Mesodermal cell (in vitro differentiated cells): Measurements from ENCODE around the gene AFMID.

Experiments used
- H3K27ac ChIP-seq: 2 replicates; pipeline ENCODE4 v1.7.0; 2013; ENCODE audit warnings: mild to moderate bottlenecking, low read depth, low read length, moderate library complexity; ENCODE audit not compliant: severe bottlenecking
- H3K36me3 ChIP-seq: 2 replicates; pipeline ENCODE4 v1.7.1; 2013; ENCODE audit warnings: mild to moderate bottlenecking, low read length, moderate library complexity; ENCODE audit not compliant: control insufficient read depth, insufficient read depth
- H3K4me1 ChIP-seq: one replicate; pipeline ENCODE4 v1.7.1; 2013; ENCODE audit warnings: mild to moderate bottlenecking, low read length; ENCODE audit not compliant: insufficient read depth, control insufficient read depth, poor library complexity, severe bottlenecking
- H3K4me3 ChIP-seq: 2 replicates; pipeline ENCODE4 v1.7.0; 2013; ENCODE audit warnings: low read length, control low read depth, mild to moderate bottlenecking; ENCODE audit not compliant: insufficient read depth, poor library complexity, severe bottlenecking; ENCODE audit errors: extremely low read depth
- H3K9me3 ChIP-seq: 2 replicates; pipeline ENCODE4 v1.7.1; 2013; ENCODE audit warnings: mild to moderate bottlenecking, low read length, moderate library complexity; ENCODE audit not compliant: control insufficient read depth
- WGBS, 2 experiments: methylation state at CpG; one replicate each; pipeline ENCODE4 v1.1.5; 2013; ENCODE audit warnings: missing lambda C conversion rate in 2 of 2; ENCODE audit not compliant: insufficient coverage in 2 of 2; 5-methylcytosine and 5-hydroxymethylcytosine counted together

The AFMID gene

DNA sequence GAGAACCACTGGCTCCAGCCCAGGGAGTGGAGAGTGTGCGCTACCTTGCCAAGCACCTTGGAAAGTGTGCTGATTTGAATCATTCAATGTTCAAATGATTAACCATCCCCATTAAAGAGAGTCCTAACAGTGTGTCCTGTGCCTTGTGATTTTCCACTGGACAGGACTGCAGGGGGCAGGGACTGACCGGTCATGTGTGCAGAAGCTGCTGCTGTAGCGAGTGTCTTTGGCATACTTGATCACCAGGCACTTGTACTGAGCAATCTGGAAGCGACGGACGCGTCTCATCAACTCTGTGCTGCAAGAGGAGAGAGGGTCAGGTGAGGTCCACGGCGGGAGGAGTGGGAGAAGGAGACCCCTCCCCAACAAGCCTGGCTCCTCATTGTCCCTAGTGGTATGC, 2.3 kb upstream of the AFMID start:
- H3K9me3 ChIP-seq: no peaks in the 10 kb centered on the region
- peaks cover 23% of the 10 kb centered on the region for H3K4me1 ChIP-seq
- H3K27ac ChIP-seq: no peak overlapping the region
- peak overlapping the region; percentile 16 for H3K4me3 ChIP-seq
- 87 to 95% methylated on average over 3 to 4 of the region's 9 CpGs for WGBS, 2 experiments
- H3K36me3 ChIP-seq: peaks cover 61% of the 10 kb centered on the region

DNA sequence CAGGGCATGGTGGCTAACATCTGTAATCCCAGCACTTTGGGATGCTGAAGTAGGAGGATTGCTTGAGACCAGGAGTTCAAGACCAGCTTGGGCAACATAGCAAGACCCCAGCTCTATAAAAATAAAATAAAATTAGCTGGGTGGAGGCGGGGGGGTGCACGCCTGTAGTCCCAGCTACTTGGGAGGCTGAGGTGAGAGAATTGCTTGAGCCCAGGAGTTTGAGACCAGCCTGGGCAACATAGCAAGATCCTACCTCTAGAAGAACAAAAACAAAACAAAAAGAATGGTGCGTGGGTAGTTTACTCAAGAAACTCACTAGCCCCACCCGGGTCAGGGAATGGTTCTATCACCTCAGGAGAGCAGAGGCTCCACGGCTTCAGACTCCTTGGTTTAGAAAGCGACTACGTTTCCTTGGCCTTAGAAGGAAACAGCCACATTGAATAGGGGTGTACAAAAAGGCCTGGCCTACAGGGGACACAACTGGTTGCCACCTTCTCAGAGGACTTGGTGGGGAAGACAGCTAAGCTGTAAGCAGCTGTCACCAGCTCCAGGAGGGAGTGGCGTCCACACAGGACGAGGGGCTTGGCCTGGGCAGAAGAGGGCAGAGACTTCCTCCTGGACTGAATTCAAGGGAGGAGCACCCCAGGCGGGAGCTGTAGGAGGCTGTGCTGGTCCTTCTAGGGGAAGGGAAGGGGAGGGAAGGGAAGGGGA, 1.0 kb upstream of the AFMID start:
- WGBS, 2 experiments: 59 to 88% methylated on average over 3 to 7 of the region's 10 CpGs
- H3K27ac ChIP-seq: no peak overlapping the region
- H3K4me1 ChIP-seq: peaks cover 23% of the 10 kb centered on the region
- H3K4me3 ChIP-seq: peak overlapping the region; percentile 69
- peaks cover 59% of the 10 kb centered on the region for H3K36me3 ChIP-seq
- H3K9me3 ChIP-seq: no peaks in the 10 kb centered on the region

DNA sequence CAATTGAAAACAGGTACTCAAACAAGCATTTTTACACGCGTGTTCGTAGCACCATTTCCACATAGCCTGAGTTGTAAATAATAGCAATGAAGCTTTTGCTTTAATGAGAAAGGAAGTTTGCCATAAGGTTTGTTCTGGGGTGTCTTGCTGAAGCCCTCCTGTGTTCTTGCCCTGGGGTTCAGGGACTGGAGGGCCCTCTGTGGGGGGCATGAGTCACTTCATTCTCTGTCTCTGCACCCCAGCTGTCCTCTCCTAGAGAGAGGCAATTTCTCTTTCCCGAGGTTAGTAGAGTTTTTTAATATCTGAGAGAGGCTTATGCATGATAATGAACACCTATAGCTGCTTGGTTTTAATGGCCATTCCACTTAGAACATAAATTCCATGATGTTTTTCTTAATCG, 9.6 kb downstream of the AFMID start:
- Histone ChIP-seq H3K36me3 (peaks cover 59% of the 10 kb centered on the region), H3K9me3 (no peaks in the 10 kb centered on the region), H3K27ac (no peak overlapping the region), H3K4me1 (no peaks in the 10 kb centered on the region), H3K4me3 (no peak overlapping the region)
- 93% methylated on average over 3 of the region's 5 CpGs; no CpG with 5 or more reads in 1 of the 2 experiments for WGBS, 2 experiments

DNA sequence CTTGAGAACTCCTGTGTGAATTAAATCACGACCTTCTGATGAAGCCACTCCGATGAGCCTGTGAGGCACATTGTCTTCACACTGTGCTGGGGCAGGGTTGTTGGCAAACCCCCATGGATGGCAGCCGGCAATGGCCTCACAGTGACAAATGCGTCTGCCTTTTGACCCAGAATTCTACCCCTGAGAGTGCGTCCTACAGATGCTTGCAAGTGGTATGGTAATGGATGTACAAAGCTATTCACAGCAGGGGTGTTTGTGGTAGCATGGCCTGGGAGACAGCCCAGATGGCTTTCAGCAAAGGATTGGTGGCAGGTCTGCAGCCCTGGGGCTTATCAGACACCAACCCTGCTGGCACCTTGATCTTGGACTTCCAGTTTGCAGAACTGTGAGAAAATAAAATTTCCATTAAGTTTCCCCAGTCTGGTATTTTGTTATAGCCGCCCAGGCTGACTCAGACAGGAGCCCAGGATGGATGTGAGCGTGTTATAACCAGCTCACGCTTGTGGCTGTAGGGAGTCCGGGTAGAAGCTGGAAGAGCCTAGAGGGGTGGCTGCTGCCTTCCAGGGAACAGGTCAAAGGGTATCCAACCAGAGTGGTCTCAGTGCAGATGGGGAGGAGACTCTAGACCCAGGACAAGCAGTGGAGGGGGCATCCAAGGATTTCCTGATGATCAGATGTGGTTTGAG, 10.1 kb downstream of the AFMID start:
- H3K4me3 ChIP-seq: no peak overlapping the region
- no peaks in the 10 kb centered on the region for H3K9me3 ChIP-seq
- no peak overlapping the region for H3K27ac ChIP-seq
- H3K36me3 ChIP-seq: peaks cover 55% of the 10 kb centered on the region
- no peaks in the 10 kb centered on the region for H3K4me1 ChIP-seq
- 65 to 75% methylated on average over 9 of the region's 9 CpGs for WGBS, 2 experiments

DNA sequence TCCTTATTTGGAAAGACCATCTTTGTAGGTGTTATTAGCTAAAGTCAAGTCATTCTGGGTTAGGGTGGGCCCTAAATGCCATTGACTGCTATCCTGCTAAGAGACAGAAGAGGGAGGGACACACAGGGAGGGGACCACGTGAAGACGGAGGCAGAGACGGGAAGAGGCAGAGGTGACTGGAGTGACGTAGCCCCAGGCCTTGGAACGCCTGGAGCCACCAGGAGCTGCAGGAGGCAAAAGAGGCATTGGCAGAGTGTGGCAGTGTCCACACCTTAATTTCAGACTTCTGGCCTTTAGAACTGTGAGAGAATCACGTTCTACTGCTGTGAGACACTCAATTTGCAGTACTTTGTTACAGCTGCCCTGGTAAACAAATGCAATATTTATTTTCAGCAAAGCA, 13.3 kb downstream of the AFMID start:
- Histone ChIP-seq H3K36me3 (peaks cover 43% of the 10 kb centered on the region), H3K4me1 (no peaks in the 10 kb centered on the region), H3K27ac (no peak overlapping the region), H3K4me3 (no peak overlapping the region), H3K9me3 (no peaks in the 10 kb centered on the region)
- 89 to 90% methylated on average over 6 of the region's 6 CpGs for WGBS, 2 experiments

DNA sequence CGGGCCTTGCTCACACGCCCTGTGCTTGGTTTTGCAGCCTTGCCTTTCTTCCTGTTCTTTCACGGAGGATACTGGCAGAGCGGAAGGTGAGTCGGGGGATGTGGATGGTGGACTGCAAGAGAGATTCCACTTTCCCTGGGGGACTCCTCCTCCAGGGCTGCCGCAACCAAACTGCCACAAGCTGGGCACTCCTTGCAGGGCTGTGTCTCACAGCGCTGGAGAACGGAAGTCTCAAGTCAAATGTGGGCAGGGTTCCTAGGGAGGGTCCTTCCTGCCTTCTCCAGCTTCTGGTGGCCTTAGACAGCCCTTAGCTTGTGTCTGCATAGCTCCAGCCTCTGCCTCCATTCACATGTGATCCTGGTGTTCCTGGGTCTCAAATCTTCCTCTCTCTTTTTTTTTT, 15.5 kb downstream of the AFMID start:
- H3K4me1 ChIP-seq: no peaks in the 10 kb centered on the region
- WGBS, 2 experiments: 92 to 95% methylated on average over 5 to 7 of the region's 8 CpGs

DNA sequence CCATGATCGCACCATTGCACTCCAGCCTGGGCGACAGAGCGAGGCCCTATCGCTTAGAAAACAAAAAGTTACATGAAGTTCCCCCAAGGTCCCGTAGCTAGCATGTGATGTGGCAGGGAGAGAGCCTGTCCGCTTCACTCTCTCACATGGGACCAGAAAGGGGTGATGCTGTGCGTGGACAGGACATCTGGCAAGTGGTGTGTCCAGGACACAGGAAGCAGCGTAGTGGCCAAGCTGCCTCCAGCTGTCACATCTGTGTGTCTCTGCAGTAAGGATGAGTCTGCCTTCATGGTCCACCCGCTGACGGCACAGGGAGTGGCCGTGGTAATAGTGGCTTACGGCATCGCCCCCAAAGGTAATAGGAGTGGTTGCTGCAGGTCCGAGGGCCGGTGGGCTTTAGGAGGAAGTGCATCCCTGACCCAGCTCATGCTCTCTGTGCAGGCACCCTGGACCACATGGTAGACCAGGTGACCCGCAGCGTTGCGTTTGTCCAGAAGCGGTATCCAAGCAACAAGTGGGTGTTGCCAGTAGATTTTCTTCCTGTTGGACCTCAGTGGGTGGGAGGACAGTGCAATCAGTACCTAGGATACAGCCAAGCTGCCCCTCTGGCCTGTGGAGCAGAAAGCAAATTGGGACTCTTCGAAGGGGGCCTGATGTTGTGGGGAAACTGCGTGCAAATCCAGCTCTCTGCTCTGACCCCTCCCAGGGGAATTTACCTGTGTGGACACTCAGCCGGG, 17.4 kb downstream of the AFMID start:
- Histone ChIP-seq H3K4me3 (no peak overlapping the region), H3K4me1 (no peaks in the 10 kb centered on the region), H3K27ac (no peak overlapping the region), H3K36me3 (peaks cover 22% of the 10 kb centered on the region), H3K9me3 (no peaks in the 10 kb centered on the region)
- whole genome bisulfite sequencing, 2 experiments: 93 to 98% methylated on average over 22 of the region's 22 CpGs

More for the DNA sequence above, 15.5 kb downstream of the AFMID start:
- Histone ChIP-seq H3K36me3 (peaks cover 33% of the 10 kb centered on the region), H3K27ac (no peak overlapping the region), H3K9me3 (no peaks in the 10 kb centered on the region), H3K4me3 (no peak overlapping the region)

DNA sequence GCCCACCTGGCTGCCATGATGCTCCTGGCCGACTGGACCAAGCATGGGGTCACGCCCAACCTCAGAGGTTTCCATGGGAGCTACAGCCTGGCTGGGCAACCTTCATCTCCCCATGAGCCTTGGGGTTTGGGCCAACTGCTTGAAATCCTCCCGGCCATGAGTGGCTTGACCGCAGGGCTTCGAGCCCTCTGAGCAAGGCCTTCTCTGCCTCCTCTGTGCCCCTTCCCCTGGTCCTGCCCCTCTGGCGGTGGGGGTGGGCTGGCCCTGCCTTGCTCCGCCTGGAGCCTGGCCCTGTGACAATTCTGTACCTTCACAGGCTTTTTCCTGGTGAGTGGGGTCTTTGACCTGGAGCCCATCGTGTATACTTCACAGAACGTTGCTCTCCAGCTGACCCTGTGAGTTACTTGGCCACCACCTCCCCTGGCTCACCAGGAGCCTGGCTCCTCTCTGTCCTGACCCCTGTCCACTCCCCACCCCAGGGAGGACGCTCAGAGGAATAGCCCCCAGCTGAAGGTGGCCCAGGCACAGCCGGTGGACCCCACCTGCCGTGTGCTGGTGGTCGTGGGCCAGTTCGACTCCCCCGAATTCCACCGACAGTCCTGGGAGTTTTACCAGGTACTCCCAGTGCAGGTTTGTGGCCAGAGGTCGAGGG, 18.1 kb downstream of the AFMID start:
- no peaks in the 10 kb centered on the region for H3K4me1 ChIP-seq
- H3K9me3 ChIP-seq: no peaks in the 10 kb centered on the region
- peaks cover 22% of the 10 kb centered on the region for H3K36me3 ChIP-seq
- H3K27ac ChIP-seq: no peak overlapping the region
- no peak overlapping the region for H3K4me3 ChIP-seq
- 91 to 97% methylated on average over 13 to 16 of the region's 17 CpGs for WGBS, 2 experiments

DNA sequence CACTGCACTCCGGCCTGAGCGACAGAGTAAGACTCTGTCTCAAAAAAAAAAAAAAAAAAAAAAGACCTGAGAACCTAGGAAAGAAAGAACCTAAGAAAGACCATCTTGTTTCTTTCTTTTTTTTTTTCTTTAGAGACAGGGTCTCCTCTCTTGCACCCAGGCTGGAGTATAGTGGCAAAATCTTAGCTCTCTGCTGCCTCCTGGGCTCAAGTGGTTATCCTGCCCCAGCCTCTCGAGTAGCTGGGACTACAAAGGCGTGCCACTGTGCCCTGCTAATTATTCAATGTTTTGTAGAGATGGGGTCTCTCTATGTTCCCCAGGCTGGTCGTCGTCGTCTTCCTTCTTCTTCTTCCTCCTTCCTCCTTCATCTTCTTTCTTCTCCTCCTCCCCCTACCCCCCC, 19.1 kb downstream of the AFMID start:
- Histone ChIP-seq H3K27ac (no peak overlapping the region), H3K36me3 (peaks cover 15% of the 10 kb centered on the region), H3K9me3 (no peaks in the 10 kb centered on the region), H3K4me1 (peaks cover under 1% of the 10 kb centered on the region), H3K4me3 (no peak overlapping the region)
- WGBS, 2 experiments: 74 to 90% methylated on average over 3 to 5 of the region's 7 CpGs

DNA sequence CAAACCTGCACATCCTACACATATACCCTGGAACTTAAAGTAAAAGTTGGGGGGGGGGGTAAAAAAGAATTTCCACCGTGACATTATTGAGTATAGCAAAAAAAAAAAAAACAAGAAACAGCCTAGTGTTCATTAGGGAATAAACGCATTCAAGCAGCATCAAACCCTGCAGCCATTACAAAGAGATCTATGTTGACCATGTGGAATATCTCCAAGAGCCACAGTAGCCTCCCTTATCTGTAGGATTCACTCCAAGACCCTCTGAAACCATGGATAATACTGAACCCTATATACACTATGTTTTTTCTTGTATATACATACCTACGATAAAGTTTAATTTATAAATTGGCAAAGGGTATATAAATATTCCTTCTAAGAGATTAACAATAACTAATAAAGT, 21.3 kb downstream of the AFMID start:
- Histone ChIP-seq H3K36me3 (peaks cover 9% of the 10 kb centered on the region), H3K4me1 (peaks cover 2% of the 10 kb centered on the region), H3K27ac (no peak overlapping the region), H3K9me3 (no peaks in the 10 kb centered on the region), H3K4me3 (no peak overlapping the region)
- 100% methylated on average over 1 of the region's 3 CpGs; no CpG with 5 or more reads in 1 of the 2 experiments for WGBS, 2 experiments
